Measurements from ENCODE around the gene HOXA2. TPM values are rescaled to one million over a fixed set of nuclear protein-coding genes. Genes with fewer than 3 reads are reported as not detected.

Gene HOXA2
- total RNA-seq (2022), result 1.9 and 3.2 TPM in 2 replicates
- percentile 56 among the genes with signal in this experiment for Bru-seq, nascent RNA
- BruChase-seq, experiment 1, labeled RNA remaining after a 6-hour chase, result percentile 64 among the genes with signal in this experiment
- BruChase-seq, experiment 2, labeled RNA remaining after a 2-hour chase, result percentile 73 among the genes with signal in this experiment
- long read RNA-seq, partial matches to known transcripts, result 0 of 1 reads
- long read RNA-seq, other reads (novel, unspliced or antisense), result 0 of 1 reads

- TF ChIP-seq, protein P1, sequence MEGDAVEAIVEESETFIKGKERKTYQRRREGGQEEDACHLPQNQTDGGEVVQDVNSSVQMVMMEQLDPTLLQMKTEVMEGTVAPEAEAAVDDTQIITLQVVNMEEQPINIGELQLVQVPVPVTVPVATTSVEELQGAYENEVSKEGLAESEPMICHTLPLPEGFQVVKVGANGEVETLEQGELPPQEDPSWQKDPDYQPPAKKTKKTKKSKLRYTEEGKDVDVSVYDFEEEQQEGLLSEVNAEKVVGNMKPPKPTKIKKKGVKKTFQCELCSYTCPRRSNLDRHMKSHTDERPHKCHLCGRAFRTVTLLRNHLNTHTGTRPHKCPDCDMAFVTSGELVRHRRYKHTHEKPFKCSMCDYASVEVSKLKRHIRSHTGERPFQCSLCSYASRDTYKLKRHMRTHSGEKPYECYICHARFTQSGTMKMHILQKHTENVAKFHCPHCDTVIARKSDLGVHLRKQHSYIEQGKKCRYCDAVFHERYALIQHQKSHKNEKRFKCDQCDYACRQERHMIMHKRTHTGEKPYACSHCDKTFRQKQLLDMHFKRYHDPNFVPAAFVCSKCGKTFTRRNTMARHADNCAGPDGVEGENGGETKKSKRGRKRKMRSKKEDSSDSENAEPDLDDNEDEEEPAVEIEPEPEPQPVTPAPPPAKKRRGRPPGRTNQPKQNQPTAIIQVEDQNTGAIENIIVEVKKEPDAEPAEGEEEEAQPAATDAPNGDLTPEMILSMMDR (IDR thresholded peaks at IDR 0.05; ENCODE audit: unreplicated experiment), result no peak
- Mint-ChIP-seq H3K27ac (ENCODE audit: unreplicated experiment) (peak within 1 kb of the TSS; percentile 9), H3K27me3 (ENCODE audit: unreplicated experiment) (peaks cover 28% of the 10 kb centered on the region), H3K4me1 (ENCODE audit: low read depth, unreplicated experiment) (peaks cover 46% of the 10 kb centered on the region), H3K36me3 (ENCODE audit: insufficient read depth, unreplicated experiment) (peaks cover 22% of the 10 kb centered on the region), H3K4me3 (ENCODE audit: low read depth, unreplicated experiment) (peak within 1 kb of the TSS; percentile 60), H3K9me3 (ENCODE audit: low read depth, unreplicated experiment) (no peaks in the 10 kb centered on the region)
- no peak for DNase-seq
- intact Hi-C loops (cut with micrococcal nuclease; ENCODE audit: unreplicated experiment), result no loop called here
- CTCF ChIA-PET, result no interaction called here
- no TSS peak for BruUV-seq (replicated peaks)
These were observed at the start of gene HOXA2 for GRCh38 chr7:27102581-27103442. TSS of gene HOXA2 (minus strand) at chr7:27102683. CDS start at chr7:27102500, 183 bp downstream.

DNA sequence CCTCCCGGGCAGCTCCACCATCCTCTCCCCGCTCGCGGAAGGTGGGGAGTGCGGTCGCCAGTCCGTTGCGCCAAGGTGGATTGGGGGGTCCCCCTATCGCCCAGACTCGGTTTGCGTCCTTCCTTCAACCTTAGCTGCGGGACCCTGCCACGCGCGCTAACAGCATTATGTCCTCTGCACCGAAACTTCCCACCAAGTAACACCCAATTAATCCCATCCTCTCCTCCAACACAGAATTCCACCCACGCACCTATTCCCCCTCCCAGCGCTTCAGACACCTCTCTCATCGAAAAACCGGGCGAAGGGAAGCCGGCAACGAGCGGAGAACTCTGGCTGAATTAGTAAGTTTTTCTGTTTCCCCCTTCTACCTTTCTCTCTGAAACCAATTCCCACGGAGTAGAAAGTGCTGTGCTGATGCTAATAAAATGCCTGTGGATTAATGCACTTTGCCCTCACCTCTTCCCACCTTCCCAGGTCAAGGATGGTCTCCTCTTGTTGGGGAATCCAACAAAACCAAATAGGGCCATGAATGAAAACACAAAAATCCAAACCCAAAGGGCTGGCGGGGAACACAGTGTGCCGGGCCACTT, 49.0 kb upstream of the HOXA2 start:
- CTCF ChIA-PET, result interaction anchor here (1.1 to 2.4 kb wide), 10 partner anchors 8 to 782 kb away, joined by 3 to 21 read pairs (median 5); partner anchors contain the start of genes HOXA10 and SKAP2
- Mint-ChIP-seq H3K27me3 (ENCODE audit: unreplicated experiment) (peaks cover 36% of the 10 kb centered on the region), H3K9me3 (ENCODE audit: low read depth, unreplicated experiment) (no peaks in the 10 kb centered on the region), H3K4me1 (ENCODE audit: low read depth, unreplicated experiment) (peaks cover 11% of the 10 kb centered on the region), H3K36me3 (ENCODE audit: insufficient read depth, unreplicated experiment) (peaks cover 37% of the 10 kb centered on the region), H3K27ac (ENCODE audit: unreplicated experiment) (peak overlapping the region; percentile 73), H3K4me3 (ENCODE audit: low read depth, unreplicated experiment) (peak overlapping the region; percentile 76)
- TF ChIP-seq, protein P1 (IDR thresholded peaks at IDR 0.05; ENCODE audit: unreplicated experiment), result no peak
- intact Hi-C loops (cut with micrococcal nuclease; ENCODE audit: unreplicated experiment), result loop anchor here (5.0 kb wide), 1 partner anchor 1259 kb away; no protein-coding TSS in a partner anchor
- peak; percentile 50 for DNase-seq
- BruUV-seq (replicated peaks), result no TSS peak

GRCh38 chr7:27150568-27151340, 48.3 kb upstream of the HOXA2 start:
- Mint-ChIP-seq H3K27me3 (ENCODE audit: unreplicated experiment) (peaks cover 36% of the 10 kb centered on the region), H3K4me3 (ENCODE audit: low read depth, unreplicated experiment) (peak overlapping the region; percentile 76), H3K9me3 (ENCODE audit: low read depth, unreplicated experiment) (no peaks in the 10 kb centered on the region), H3K27ac (ENCODE audit: unreplicated experiment) (peak overlapping the region; percentile 73), H3K4me1 (ENCODE audit: low read depth, unreplicated experiment) (peaks cover 11% of the 10 kb centered on the region), H3K36me3 (ENCODE audit: insufficient read depth, unreplicated experiment) (peaks cover 37% of the 10 kb centered on the region)
- peak; percentile 91 for DNase-seq
- intact Hi-C loops (cut with micrococcal nuclease; ENCODE audit: unreplicated experiment), result loop anchor here (5.0 kb wide), 1 partner anchor 1258 kb away; no protein-coding TSS in a partner anchor
- CTCF ChIA-PET, result interaction anchor here (0.7 to 2.4 kb wide), 13 partner anchors 9 to 1208 kb away, joined by 3 to 21 read pairs (median 5); partner anchors contain the start of genes HOXA10 and SKAP2
- BruUV-seq (replicated peaks), result no TSS peak
- TF ChIP-seq, protein P1 (IDR thresholded peaks at IDR 0.05; ENCODE audit: unreplicated experiment), result peak; percentile 96

Measured in Calu3 (cell line).